CD4-positive, alpha-beta T cell treated with Interleukin-21 for 1 hour (primary cell): ENCODE data around the gene TREM2.

Experiments used
- DNase-seq: peaks from one replicate; pipeline ENCODE4 v3.0.0-alpha.2; 2020

TREM2 gene

GRCh38 chr6:41182069-41183034 lies 19.4 kb upstream of the TREM2 start:
- peak; percentile 73 for DNase-seq

GRCh38 chr6:41181566-41181965 lies 18.6 kb upstream of the TREM2 start:
- DNase-seq, result no peak

GRCh38 chr6:41179163-41179562 lies 16.2 kb upstream of the TREM2 start:
- no peak for DNase-seq

- DNase-seq, result no peak
These were observed 14.8 kb upstream of the TREM2 start for GRCh38 chr6:41177695-41178094.

GRCh38 chr6:41177287-41177686 lies 14.4 kb upstream of the TREM2 start:
- no peak for DNase-seq

GRCh38 chr6:41176189-41176588 lies 13.3 kb upstream of the TREM2 start:
- no peak for DNase-seq

- no peak for DNase-seq
These were observed 12.2 kb upstream of the TREM2 start for GRCh38 chr6:41175084-41175483.

- no peak for DNase-seq
These were observed 11.7 kb upstream of the TREM2 start for GRCh38 chr6:41174610-41175009.

GRCh38 chr6:41171908-41172307 lies 9.0 kb upstream of the TREM2 start:
- no peak for DNase-seq

- no peak for DNase-seq
These were observed 7.7 kb upstream of the TREM2 start for GRCh38 chr6:41170547-41171160.

GRCh38 chr6:41167173-41167963 lies 4.5 kb upstream of the TREM2 start:
- DNase-seq, result no peak

- no peak for DNase-seq
These were observed 1.7 kb upstream of the TREM2 start for GRCh38 chr6:41164551-41165120.

GRCh38 chr6:41163419-41163717 lies 452 bp upstream of the TREM2 start:
- DNase-seq, result no peak

GRCh38 chr6:41161851-41162552 lies 914 bp downstream of the TREM2 start:
- DNase-seq, result no peak

GRCh38 chr6:41161380-41161779 lies 1.5 kb downstream of the TREM2 start:
- DNase-seq, result no peak

GRCh38 chr6:41160933-41161332 lies 2.0 kb downstream of the TREM2 start:
- DNase-seq, result no peak

GRCh38 chr6:41159415-41160082 lies 3.4 kb downstream of the TREM2 start:
- no peak for DNase-seq

GRCh38 chr6:41157323-41157722 lies 5.6 kb downstream of the TREM2 start:
- no peak for DNase-seq

GRCh38 chr6:41156771-41157170 lies 6.1 kb downstream of the TREM2 start:
- no peak for DNase-seq

GRCh38 chr6:41156001-41156400 lies 6.9 kb downstream of the TREM2 start:
- no peak for DNase-seq

GRCh38 chr6:41155132-41155805 lies 7.6 kb downstream of the TREM2 start:
- no peak for DNase-seq
